NCI-H1694 (cell line): ENCODE measurements around the gene PALM.
"Not testable (repeated sequence)": the region's sequence is repeated elsewhere in the genome, so short reads cannot be mapped to it uniquely, and the experiment has no call there.

ENCODE experiments used
- DNase-seq: peaks from one replicate; lab custom pipeline; 2025; lab: John Stamatoyannopoulos, UW

Gene PALM

GRCh38 chr19:704447-704741 lies 4.3 kb upstream of the PALM start:
- DNase-seq = no peak

DNA sequence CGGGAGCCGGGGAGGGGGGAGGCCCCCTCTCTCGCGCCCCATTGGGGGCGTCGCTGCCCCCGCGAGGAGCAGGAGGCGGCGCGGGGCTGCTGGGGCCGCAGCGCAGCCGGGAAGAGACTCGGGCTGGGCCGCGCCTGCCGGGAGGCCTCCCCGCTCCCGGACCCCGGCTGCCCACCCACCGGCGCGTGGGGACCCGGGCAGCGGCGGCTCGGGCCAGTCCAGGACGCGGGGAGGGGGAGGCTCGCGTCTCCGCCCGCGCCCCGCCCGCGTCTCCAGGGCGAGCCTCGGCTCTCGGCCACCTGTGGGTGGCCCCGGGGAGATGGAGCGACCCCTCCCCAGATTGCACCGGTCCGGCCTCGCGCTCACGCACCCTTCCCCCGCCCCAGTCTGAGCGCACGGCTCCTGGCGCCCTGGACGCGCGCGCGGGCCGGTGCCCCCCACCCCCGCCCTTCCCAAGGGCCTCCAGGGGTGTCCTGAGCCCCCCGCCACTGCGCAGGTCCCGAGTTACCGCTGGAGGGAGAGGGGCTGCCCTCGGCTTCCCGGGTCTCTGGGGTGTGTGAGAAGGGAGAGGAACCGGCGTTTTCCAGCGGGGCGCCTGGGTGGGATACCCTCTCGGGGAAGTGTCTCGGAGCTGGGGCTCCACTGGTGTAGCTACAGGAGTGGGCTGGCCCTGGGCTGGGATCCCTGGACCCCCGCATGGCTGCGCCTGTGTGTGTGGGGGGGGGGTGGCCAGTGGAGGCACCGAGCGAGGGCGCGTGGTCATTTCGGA lies 645 bp downstream of the PALM start:
- DNase-seq = no peak

DNA sequence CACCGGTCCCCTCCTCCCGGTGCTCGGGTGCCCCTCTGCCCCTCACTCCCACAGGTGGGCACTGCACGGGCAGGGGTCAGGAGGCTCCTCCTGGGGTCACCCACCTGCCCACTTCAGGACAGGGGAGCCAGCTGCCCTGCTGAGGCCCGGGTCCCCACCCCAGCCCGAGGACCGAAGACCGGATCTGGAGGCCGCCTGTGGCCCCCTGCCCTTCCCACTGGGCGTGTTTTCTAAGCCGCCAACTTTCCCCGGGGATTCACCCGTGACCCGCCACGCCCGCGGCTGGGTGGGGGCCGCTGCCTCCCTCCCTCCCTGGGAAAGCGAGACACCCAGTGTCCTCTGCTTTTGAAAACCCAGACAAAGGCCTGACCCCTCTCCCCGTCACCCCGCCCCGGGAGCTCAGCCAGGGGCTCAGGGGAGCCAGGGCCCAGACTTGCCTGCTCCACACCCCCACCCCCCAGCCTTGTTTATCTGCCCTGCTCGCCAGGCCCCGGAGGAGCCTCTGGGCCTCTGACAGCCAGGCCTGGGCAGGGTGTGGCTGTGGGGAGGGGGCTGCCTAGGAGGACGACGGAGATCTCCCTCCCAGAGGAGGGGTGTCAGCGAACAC lies 1.3 kb downstream of the PALM start:
- no peak for DNase-seq

DNA sequence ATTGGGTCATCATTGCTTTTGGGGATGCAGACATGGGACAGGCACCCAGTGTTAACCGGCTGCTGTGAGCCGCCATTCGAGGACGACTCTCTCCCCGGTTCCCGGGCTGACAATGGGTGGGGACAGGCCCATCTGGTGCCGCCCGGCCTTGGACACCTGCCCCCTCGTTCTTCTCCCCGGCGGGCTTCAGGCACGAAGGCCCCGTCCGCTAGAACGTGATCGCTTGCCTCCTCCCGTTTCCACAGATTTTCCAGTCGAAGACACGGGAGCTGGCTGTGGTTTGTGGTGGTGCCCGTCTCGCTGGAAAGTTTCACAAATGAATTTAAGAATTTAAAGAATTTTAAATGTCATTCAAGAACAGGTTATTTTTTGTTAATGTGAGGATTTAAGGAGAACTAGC lies 2.0 kb downstream of the PALM start:
- DNase-seq = no peak

GRCh38 chr19:711254-711653 lies 2.5 kb downstream of the PALM start:
- DNase-seq = no peak

DNA sequence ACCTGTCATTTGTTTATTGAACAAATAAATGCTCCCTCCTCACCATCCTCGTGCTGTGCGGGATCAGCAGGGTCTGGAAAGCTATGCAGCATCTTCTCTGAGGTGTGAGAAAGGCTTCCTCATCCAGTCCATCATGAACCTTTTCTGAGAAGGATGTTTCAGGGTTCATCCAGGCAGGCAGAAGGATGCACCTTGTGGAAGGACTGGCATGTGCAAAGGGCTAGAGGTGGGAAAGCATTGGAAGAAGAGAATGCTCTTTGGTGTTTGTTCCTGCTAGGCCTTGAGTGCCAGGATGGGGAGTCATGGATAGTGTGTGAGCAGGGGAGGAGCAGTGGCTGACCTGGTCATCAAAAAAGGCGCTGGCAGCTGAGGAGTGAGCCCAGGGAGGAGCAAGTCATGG lies 6.6 kb downstream of the PALM start:
- no peak for DNase-seq

- no peak for DNase-seq
Observed at GRCh38 chr19:718251-718951, 9.7 kb downstream of the PALM start.

- DNase-seq = no peak
Observed at GRCh38 chr19:718991-719512, 10.3 kb downstream of the PALM start.

- no peak for DNase-seq
Observed at GRCh38 chr19:719636-720344, 11.1 kb downstream of the PALM start.

- DNase-seq = no peak
Observed at GRCh38 chr19:720345-721160, 11.8 kb downstream of the PALM start.

- no peak for DNase-seq
Observed at GRCh38 chr19:722553-723101, 13.9 kb downstream of the PALM start.

DNA sequence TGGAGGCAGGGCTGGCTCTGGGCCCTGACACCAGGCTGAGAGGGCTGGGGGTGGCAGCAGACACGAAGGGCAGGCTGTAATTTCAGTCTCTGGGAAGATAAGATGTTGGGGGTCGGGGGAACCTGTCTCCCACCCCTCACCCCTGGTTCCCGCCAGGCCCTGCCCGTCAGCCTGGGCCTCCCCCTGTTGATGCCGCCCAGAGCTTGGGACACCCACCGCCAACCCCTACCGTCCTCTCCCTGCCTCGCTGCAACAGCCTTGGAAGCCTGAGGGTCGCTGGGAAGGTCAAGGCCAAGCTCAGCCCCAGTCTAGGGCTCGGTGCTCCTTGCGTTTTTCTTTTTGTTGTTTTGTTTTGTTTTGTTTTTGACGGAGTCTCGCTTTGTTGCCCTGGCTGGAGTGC lies 14.5 kb downstream of the PALM start:
- no peak for DNase-seq

DNA sequence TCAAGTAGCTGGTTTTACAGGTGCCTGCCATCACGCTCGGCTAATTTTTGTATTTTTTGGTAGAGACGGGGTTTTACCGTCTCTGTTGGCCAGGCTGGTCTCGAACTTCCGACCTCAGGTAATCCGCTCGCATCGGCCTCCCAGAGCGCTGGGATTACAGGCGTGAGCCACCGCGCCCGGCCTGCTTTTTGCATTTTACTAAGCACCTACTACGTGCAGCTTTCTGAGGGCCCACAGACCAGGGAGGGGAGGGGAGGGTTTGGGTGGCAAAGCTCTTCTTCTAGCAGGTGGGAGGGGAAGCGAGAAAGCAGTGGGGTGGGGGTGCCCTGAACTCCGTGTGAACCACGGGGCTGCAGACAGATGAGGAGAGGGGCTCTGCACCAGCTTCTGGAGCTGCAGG lies 15.0 kb downstream of the PALM start:
- DNase-seq = no peak

DNA sequence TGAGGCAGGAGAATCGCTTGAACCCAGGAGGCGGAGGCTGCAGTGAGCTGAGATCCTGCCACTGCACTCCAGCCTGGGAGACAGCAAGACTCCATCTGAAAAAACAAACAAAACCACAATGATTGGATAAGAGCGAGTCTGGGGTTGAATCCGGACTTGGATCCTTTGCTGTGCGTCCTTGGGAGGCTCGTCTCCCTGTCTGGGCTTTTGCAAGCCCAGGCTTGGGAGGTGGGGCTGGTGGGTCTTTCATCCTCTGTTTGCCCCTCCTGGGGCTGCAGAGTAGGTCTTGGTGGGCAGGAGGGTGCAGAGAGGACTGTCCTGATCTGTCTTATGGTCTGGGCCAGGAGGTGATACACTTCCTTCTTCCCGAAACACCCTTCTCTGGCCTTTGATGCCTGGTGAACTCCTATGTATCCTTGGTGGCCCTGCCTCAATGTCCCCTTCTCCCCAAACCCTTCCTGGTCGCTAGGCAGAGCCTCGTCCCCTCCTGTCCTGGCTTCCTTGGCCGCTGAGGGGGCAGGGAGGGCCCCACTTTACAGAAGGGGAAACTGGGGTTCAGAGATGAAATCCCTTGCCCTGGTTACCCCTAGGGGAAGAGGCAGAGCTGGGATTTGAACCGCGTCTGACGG lies 16.8 kb downstream of the PALM start:
- no peak for DNase-seq

DNA sequence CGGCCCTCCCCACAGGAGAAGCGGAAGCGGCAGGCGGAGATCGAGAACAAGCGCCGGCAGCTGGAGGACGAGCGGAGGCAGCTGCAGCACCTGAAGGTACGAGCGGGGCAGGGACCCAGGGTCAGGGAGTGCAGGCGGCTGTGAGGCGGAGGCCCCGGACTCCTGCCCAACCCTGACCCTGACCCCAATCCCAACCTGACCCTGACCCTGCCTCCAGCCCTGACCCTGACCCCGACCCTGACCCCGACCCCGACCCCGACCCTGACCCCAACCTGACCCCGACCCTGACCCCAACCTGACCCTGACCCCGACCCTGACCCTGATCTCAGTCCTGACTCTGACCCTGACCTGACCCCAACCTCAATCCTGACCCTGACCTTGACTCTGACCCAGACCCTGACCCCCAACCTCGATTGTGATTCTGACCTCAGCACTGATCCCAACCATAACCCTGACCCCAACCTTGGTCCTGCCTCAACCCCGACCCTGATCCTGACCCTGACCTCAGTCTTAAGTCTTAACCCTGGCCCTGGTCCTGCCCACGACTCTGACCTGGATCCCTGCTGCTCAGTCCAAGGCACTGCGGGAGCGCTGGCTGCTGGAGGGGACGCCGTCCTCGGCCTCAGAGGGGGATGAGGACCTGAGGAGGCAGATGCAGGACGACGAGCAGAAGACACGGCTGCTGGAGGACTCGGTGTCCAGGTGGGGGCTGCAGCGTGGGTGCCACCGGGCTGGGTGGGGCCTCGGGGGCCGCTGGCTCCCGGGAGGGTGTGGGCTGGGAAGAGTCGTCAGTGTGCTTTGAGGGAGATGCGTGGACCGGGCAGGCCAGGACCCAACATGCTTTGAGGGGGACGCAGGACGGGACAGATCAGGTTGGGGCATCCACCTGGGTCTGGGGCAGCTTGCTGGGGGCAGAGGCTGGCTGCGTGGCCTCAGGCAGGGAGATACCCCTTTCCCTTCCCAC lies 18.5 kb downstream of the PALM start:
- DNase-seq = no peak

GRCh38 chr19:728011-728410 lies 19.3 kb downstream of the PALM start:
- no peak for DNase-seq

- DNase-seq = not testable (repeated sequence)
Observed at GRCh38 chr19:729564-729963, 20.8 kb downstream of the PALM start.

DNA sequence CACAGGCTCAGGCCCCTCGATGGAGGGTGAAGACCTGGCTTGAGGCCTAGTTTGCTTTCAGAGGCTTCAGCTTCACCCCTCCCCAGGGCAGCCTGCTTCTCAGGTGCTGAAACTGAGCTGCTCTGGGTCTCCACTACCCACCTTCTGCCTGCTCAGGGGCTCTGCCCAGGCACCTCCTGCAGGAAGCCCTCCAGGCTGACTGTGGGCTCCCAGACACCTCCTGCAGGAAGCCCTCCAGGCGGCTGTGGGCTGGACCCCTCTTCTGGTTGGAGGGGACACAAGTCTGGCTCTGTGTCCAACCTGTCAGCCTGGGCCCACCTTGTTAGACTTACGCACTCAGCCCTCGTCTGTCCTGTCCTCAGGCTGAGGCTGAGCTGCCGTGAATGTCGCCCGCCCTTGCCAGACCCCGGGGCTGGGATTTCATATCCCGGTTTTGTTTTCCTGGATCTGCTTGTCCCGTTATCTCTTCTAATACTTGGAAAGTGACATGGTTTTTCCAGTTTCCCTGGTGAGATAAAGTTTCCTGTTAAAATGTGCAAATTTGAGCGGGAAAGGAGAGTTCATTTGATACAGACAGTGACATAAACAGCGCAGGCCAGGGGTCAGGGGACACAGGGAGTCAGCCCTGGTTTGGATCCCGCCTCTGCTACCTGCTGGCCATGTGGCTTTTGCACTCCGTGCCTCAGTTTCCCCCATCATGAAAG lies 21.4 kb downstream of the PALM start:
- DNase-seq = no peak

GRCh38 chr19:731000-731399 lies 22.3 kb downstream of the PALM start:
- no peak for DNase-seq
